ENCODE data around the gene MCTP2.

The MCTP2 gene

GRCh38 chr15:94403331-94403730 is 172.0 kb downstream of the MCTP2 start:
- TF ChIP-seq POLR2AphosphoS5 (IDR thresholded peaks at IDR 0.05; ENCODE audit: low read depth, low read length) (no peak), REST (IDR thresholded peaks at IDR 0.05; ENCODE audit: insufficient read depth in 1 of 2, low read depth in 2 of 2, low read length in 2 of 2) (no peak), TAF1 (IDR thresholded peaks at IDR 0.05; ENCODE audit: borderline replicate concordance, insufficient read depth, low read length) (no peak)

- TF ChIP-seq POLR2AphosphoS5 (IDR thresholded peaks at IDR 0.05; ENCODE audit: low read depth, low read length) = no peak
- TF ChIP-seq TAF1 (IDR thresholded peaks at IDR 0.05; ENCODE audit: borderline replicate concordance, insufficient read depth, low read length) = no peak
- TF ChIP-seq FOXP2 (optimal IDR thresholded peaks at IDR 0.05; ENCODE audit: borderline replicate concordance, extremely low read depth, extremely low read length, insufficient read depth) = no peak
- no peak for TF ChIP-seq REST (IDR thresholded peaks at IDR 0.05; ENCODE audit: insufficient read depth in 1 of 2, low read depth in 2 of 2, low read length in 2 of 2)
- TF ChIP-seq SIN3A (IDR thresholded peaks at IDR 0.05; ENCODE audit: borderline replicate concordance, insufficient read depth, low read length) = no peak
Observed at GRCh38 chr15:94404733-94405283, 173.4 kb downstream of the MCTP2 start.

GRCh38 chr15:94411285-94411684 is 179.9 kb downstream of the MCTP2 start:
- no peak for TF ChIP-seq REST (IDR thresholded peaks at IDR 0.05; ENCODE audit: insufficient read depth in 1 of 2, low read depth in 2 of 2, low read length in 2 of 2)
- no peak for TF ChIP-seq SIN3A (IDR thresholded peaks at IDR 0.05; ENCODE audit: borderline replicate concordance, insufficient read depth, low read length)

- TF ChIP-seq SIN3A (IDR thresholded peaks at IDR 0.05; ENCODE audit: borderline replicate concordance, insufficient read depth, low read length) (no peak), FOXP2 (optimal IDR thresholded peaks at IDR 0.05; ENCODE audit: borderline replicate concordance, extremely low read depth, extremely low read length, insufficient read depth) (no peak), REST (IDR thresholded peaks at IDR 0.05; ENCODE audit: insufficient read depth in 1 of 2, low read depth in 2 of 2, low read length in 2 of 2) (no peak), TAF1 (IDR thresholded peaks at IDR 0.05; ENCODE audit: borderline replicate concordance, insufficient read depth, low read length) (no peak), POLR2AphosphoS5 (IDR thresholded peaks at IDR 0.05; ENCODE audit: low read depth, low read length) (no peak)
Observed at GRCh38 chr15:94411846-94412245, 180.5 kb downstream of the MCTP2 start.

- TF ChIP-seq FOXP2 (optimal IDR thresholded peaks at IDR 0.05; ENCODE audit: borderline replicate concordance, extremely low read depth, extremely low read length, insufficient read depth) (no peak), POLR2AphosphoS5 (IDR thresholded peaks at IDR 0.05; ENCODE audit: low read depth, low read length) (no peak), TAF1 (IDR thresholded peaks at IDR 0.05; ENCODE audit: borderline replicate concordance, insufficient read depth, low read length) (no peak), SIN3A (IDR thresholded peaks at IDR 0.05; ENCODE audit: borderline replicate concordance, insufficient read depth, low read length) (no peak), REST (IDR thresholded peaks at IDR 0.05; ENCODE audit: insufficient read depth in 1 of 2, low read depth in 2 of 2, low read length in 2 of 2) (no peak)
Observed at GRCh38 chr15:94412979-94413746, 181.8 kb downstream of the MCTP2 start.
